ENCODE data around the gene ARHGAP18. TPM values are rescaled to one million over a fixed set of nuclear protein-coding genes. Genes with fewer than 3 reads are reported as not detected.

The ARHGAP18 gene
- total RNA-seq, 1 donor from 2014 or later = 5.7 TPM

DNA sequence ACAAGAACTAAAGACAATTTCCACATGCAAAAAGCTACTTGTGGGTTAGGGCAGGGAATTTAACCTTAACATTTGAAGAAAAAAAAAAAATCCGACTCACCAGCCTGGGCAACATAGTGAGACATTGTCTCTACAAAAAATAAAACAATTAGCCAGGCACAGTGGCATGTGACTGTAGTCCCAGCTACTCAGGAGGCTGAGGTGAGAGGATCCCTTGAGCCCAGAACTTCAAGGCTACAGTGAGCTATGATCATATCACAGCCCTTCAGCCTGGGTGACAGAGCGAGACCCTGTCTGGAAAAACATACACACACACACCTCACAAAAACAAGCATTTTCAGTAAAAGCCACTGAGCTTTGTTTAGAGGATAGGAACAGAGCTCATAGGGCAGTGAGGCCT lies 56.2 kb downstream of the ARHGAP18 start:
- no peak for ATAC-seq
- intact Hi-C loops (cut with micrococcal nuclease) = no loop called here
- no peak for DNase-seq

DNA sequence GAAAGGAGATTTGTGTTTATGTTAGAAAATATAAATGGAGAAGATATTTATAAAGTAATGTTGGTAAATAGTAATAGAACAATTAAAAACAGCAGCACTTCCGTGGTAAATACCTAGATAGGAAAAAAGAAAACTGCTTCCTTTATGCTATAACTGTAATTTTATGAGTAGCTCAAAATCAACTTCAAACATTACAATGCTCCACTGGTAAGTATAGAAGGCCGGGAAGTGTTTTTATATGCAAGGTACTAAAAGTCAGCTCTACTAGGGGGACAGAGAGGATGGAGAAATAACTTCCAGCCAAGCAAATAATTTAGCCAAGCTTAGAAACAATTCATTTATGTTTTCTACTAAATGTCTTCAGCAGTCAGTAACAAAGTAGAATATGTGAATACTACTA lies 56.7 kb downstream of the ARHGAP18 start:
- intact Hi-C loops (cut with micrococcal nuclease) = no loop called here
- DNase-seq (no peak), ATAC-seq (no peak)

DNA sequence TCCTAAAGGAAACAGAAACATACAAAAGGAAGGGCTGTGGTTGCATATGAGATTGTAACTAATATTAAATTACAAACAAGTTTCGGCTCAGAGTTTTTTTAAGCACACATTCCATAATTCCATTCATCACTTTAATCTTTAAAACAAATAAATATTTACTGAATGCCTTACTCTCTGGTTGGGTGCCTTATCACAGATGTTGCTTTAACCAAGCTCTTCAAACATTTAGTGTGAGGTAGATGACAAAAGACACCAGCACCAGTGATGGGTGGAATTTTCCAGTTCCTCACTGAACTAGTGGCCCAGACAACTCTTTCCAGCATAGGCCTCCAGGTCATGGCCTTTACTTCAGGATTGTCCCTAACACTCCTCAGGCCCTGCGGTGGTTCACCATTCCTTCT lies 58.7 kb downstream of the ARHGAP18 start:
- no peak for ATAC-seq
- DNase-seq = no peak
- intact Hi-C loops (cut with micrococcal nuclease) = no loop called here

DNA sequence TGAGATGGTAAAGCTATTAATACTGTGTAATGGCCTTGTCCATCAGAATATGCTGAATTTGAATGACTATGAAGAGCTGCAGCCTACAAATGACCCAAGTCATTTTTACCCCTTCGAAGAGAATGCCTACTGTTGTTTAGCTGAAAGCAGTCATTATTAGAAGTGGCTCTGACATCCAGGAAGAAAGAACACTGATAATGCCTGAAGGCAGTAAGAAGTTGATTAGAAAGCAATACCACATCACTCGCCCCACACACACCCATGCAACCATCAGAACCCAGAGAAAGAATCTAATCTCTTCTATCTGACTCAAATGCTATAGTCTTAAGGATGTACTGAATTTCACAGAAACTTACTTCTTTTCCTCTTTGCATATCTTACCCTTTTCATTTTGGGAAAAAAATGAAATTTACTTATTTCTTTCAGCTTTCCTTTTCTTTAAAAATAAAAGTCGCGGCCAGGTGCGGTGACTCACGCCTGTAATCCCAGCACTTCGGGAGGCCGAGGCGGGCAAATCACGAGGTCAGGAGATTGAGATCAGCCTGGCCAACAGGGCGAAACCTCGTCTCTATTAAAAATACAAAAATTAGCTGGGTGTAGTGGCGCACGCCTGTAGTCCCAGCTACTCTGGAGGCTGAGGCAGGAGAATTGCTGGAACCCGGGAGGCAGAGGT lies 61.0 kb downstream of the ARHGAP18 start:
- intact Hi-C loops (cut with micrococcal nuclease) = no loop called here
- no peak for DNase-seq
- no peak for ATAC-seq

DNA sequence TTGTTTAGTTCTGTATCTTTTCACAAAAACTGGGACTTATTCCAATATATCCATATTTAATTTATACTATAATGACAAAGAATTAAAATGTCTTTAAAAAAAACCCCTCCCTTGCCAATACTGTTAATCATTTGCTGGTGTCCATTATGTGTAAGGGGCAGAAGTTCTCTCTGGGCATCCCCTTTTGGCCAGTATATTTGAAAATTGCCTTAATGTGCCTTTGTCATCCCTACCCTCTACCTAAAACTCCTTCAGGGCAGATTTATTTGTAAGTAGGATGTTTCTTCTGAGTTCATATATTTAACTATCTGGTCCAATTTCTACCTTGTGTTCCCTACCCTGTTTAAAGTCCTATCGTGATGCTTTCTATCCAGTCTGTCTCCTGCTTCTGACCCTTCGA lies 62.9 kb downstream of the ARHGAP18 start:
- ATAC-seq (no peak), DNase-seq (no peak)
- intact Hi-C loops (cut with micrococcal nuclease) = no loop called here

DNA sequence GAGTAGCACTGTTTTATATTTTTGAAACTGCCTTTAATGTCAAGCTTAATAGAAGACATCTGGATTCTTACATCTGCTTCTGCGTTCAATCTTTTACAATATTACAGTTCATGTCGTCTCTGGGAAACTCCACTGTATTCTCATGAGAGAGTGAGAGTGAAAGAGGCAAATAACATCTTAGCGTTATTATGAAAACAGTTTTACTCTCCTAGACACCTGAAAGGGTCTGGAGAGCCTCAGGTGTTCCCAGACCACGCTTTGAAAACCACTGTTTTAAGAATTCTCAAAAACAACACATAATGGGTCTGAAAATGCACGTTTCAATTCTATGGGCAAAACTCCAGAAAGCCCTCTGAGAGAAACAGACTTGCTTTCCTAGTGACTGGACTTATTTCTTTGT lies 63.3 kb downstream of the ARHGAP18 start:
- intact Hi-C loops (cut with micrococcal nuclease) = no loop called here
- ATAC-seq (peak; percentile 72), DNase-seq (no peak)

DNA sequence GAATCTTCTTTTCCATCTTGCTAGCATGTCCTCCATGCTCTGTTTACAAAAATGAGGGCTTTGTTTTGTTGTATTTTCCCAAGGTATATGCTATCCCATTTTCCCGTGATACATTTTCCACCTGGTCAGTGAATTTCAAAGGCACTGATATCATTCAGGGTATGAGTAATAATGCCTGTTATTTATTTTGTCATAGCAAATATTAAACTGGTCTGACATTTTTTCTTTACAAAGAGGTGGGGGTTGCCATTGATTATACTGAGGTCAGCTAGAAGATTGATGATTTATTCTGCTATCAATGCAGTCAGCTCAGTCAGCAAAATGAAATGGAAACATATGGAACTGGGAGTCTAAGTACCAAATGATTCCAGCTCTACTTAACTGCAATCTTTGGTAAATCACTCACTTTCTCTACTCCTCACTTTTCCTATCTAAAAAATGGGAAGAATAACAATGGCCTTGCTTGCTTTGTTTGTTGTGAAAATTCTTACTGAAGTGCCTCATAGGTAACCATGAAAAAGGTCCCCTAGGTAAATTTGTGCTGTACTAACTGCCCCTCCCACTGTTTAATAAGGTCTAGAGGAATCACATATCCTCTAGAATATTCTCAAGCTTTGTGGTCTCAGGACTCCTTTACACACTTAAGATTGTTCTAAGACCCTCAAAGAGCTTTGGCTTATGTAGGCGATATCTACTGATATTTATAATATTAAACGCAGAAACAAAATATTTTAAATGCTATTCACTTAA lies 64.0 kb downstream of the ARHGAP18 start:
- DNase-seq = no peak
- no peak for ATAC-seq
- intact Hi-C loops (cut with micrococcal nuclease) = no loop called here

DNA sequence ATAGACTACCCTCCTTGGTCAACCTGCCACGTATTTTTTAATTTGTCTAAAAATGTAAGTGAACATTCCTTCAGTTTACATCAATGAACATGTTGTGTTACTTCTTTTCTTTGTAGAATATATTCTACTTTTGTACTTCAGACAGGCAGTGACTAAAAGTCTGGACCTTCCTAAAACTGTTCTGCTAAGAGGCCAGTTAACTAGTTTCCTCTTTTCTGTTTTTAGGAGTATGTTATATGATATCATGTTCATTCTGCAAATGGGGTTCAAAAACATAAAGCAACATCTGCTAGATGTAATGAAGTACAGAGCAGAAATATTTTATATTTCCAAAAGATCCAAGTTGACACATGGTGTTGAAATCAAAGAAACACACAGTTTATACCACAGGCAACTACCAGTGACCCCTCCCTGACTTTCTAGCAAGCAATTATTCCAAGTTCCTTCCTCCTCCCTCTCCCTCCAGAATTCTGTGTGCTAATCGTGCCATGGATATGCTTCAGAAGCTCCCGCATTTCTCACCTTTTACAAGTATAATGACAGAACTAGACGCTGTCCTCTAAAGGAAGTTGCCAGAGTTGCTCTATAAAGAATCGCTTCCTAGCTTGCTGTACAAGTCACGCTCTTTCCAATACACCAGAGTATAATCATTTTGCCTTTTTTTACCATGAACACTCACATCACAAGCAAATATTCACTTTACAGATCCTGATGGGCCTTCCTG lies 64.7 kb downstream of the ARHGAP18 start:
- DNase-seq = no peak
- intact Hi-C loops (cut with micrococcal nuclease) = no loop called here
- peak; percentile 63 for ATAC-seq

DNA sequence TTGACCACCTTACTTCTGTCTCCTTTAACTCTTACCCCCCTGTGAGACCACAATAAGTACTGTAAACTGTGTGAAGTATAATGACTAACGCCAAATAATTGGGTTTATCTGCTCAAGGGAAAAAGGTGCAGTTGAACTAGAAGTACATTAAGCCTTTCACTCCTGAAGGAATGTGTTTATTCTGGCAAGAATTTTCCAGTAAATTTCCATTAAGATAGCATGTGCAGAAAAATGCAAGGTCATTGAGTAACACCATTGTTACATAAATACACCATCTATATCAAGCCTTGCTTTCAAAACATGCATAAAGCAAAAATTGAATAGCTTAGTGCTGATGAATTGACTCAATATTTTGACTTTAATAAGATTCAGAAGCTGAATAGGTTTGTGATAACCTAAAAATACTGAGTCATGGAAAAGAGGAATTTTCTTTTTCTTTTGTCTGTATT lies 65.4 kb downstream of the ARHGAP18 start:
- ATAC-seq = no peak
- intact Hi-C loops (cut with micrococcal nuclease) = no loop called here
- DNase-seq = no peak

DNA sequence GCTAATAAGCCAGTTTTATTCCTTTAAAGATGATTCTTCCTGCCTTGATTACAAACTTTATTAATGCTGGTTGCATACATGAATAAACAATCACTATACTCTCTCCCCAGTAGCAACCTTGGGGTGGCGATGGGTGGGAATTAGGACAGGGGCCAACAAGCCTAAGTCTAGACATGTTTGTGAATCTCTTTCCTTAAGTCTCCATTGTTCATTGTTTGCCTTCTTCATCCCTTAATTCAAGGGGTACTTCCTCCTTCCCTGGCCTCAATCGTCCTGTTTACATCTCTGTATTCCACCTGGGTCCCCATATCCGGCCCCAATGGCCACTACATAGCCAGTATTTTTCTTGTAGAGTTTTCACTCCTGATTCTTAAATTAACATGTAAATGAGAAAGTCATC lies 66.0 kb downstream of the ARHGAP18 start:
- intact Hi-C loops (cut with micrococcal nuclease) = no loop called here
- ATAC-seq (no peak), DNase-seq (no peak)

DNA sequence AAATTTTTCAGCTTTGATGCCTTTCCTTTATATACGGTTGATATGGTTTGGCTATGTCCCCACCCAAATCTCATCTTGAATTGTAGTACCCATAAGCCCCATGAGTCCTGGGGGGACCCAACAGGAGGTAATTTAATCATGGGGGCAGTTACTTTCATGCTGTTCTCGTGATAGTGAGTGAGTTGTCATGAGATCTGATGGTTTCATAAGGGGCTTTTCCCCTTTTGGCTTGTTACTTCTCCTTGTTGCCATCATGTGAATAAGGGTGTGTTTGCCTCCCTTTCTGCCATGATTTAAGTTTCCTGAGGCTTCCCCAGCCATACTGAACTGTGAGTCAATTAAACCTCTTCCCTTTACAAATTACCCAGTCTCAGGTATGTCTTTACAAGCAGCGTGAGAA lies 66.8 kb downstream of the ARHGAP18 start:
- intact Hi-C loops (cut with micrococcal nuclease) = no loop called here
- ATAC-seq (no peak), DNase-seq (no peak)

DNA sequence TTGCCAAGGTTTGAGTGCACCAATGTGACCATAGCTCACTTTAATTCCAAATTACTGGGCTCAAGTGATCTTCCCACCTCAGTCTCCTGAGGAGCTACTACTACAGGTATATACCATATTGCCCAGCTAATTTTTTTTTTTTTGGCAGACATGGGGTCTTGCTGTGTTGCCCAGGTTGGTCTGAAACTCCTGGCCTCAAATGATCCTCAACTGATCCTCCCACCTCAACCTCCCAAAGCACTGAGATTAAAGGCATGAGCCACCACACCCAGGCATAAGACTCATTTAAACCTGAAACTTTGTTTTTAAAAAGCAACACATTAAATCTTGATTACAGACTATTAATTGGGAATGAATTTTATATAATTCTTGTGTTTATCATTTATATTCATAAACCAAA lies 67.7 kb downstream of the ARHGAP18 start:
- ATAC-seq = no peak
- no peak for DNase-seq
- intact Hi-C loops (cut with micrococcal nuclease) = no loop called here

DNA sequence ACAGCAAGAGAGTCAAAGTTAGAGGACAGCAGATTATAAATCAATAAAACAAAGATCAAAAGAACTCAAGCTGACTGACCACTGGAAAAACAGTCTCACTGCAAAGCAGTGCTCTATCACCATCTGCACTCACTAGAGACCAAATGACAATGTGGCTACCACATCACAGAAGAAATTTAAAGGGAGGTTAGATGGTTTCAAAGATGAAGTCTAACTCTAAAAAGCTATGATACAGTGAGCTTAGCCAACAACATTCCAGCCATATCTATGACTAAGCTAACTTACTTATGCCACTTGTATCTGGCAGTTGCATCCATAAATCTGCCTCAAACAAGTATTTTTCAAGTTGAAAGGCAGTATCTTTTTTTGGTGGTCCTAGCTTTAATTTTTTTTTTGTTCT lies 68.6 kb downstream of the ARHGAP18 start:
- intact Hi-C loops (cut with micrococcal nuclease) = no loop called here
- no peak for DNase-seq
- ATAC-seq = no peak

DNA sequence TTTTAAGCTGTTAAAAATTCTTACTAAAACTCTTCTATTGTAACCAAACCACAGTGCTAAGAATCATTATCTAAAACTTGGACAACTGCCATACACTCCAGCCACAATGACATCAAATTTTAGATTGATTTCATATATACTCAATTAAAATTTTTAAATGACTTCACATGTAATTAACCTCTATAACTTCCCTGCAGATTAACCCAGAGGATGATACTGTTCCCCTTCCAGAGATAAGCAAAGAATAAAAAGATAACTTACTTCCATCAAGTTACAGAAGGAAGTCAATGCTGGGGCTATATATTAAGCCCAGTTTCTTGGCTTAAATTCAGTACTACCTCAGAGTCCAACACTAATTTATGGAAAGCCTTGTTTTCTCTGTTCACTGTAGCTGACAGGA lies 71.3 kb downstream of the ARHGAP18 start:
- intact Hi-C loops (cut with micrococcal nuclease) = no loop called here
- DNase-seq = no peak

DNA sequence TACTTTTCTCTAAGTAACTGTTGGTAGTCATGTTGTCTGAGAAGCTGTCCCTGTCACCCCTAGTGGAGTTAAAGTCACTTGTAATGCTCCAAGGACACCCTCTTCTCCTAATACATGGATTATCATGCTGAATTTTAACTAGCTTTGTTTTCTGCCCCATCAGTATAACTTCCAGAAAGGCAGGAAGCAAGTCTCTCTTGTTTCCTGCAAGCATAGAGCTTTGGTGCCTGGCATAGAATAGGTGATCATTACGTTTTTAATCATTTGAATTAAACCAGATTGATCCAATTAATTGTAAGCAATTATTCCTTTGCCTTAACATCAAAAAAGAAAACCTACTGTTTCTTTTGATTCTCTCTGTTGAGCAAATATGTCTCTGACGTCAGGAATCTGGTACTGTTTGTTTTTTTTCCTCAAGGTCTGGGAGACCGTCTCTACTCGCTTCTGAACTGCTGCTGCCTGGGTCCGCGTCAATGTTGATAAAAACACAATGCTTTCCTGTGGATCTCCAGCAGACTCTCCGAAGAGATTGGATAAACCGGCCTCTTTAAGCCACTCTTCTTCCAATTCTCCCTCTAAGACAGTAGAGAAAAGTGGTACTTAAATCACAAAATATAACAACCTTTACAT lies 71.8 kb downstream of the ARHGAP18 start:
- ATAC-seq (peak; percentile 34), DNase-seq (no peak)

More for the DNA sequence above, 71.3 kb downstream of the ARHGAP18 start:
- ATAC-seq = no peak

DNA sequence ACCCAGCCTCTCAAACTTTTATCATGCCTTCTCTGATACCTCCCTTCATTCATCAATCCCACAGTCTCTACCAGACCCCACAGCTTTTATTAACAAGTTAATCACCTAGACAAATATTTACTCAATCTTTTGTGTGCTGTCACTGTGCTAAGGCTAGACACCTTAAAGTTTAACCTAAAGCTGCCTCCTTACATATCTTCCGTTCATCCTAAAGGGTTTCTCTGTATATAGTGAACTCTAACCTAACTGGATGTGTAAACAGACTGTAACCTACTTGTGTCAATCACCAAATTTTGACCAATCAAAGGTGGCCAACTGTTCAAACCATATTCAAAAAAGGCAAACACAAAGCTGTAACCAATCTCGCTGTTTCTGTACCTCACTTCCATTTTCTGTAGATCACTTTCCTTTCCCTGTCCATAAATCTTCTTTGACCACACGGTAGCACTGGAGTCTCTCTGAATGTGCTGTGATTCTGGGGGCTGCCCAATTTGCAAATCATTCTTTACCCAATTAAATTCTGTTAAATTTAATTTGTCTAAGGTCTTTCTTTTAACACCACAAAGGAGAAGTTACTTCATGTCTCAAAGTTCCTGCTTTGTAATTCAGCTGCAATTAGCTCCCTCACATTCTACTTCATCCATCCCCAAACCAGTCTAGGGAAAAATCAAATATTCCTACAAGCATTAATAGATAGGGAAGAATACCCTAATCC lies 72.5 kb downstream of the ARHGAP18 start:
- no peak for ATAC-seq
- no peak for DNase-seq
- intact Hi-C loops (cut with micrococcal nuclease) = no loop called here

More for the DNA sequence above, 71.8 kb downstream of the ARHGAP18 start:
- intact Hi-C loops (cut with micrococcal nuclease) = no loop called here

DNA sequence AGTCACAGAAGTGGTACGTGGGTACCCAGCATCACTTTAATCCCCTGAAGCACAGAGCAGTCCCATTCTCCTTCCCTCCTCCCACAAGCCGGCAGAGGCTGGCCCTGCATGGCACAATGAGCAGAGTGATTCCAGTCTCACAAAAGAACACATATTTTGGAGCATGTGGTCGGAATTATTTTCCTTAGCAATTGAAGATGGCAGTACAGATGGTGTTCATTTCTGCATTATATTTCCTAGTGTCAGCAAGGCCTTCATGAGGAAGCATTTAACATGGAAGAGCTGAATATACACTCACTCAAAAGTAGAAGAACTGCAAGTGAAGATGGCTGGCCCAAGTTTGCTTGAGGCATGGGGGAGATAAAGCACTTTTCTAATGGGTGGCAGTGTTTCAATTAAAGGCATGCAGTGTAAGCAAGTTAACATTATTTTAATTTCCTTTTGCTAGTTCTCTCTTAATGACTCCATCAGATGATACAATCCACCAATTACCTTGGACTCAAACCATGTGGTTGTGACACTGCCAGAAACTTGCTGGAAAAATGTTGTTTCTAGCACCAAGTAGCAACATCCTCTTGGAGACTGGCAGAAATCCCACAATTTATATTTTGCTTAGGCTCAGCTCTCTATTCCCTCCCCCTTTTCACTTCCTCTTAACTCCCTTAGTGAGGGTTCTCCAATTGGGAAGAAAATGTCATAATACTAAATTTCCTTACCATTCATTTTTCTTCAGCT lies 74.4 kb downstream of the ARHGAP18 start:
- no peak for DNase-seq
- intact Hi-C loops (cut with micrococcal nuclease) = no loop called here
- ATAC-seq = peak; percentile 55

DNA sequence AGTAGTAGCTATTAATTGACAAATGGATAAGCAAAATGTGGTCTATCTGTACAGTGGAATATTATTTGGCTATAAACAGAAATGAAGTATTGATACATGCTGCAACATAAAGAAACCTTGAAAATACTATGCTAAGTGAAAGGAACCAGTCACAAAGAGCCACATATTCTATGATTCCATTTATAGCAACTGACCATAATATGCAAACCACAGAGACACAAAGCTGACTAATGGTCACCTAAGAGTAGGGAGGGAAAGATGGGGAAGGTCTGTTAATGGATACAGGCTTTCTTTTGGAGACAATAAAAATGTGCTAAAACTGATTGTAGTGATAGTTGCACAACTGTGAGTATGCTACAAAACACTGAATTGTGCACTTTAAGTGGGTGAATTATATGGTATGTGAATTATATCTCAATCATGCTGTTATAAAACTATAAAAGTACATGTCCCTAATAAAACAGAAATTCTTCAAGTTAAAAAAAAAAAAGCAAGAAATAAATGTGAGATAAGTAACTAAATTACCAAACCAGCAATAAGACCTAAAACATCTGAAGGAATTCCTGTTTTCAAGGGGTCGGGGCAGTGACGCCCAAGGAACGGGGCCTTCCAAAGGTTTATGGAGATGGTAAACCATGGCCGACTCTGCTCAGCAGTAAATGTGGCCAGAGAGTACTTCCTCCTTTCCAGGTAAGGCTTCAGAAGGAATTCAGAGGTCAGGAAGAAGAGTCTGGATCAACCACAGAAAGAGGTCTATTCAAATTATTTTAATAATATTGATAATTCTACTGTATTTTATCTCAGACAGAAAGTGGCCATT lies 75.4 kb downstream of the ARHGAP18 start:
- intact Hi-C loops (cut with micrococcal nuclease) = no loop called here
- ATAC-seq = no peak

More for the DNA sequence above, 75.4 kb downstream of the ARHGAP18 start:
- no peak for DNase-seq
